AG04450 (cell line): ENCODE results near the gene TNK2. TPM values are rescaled to one million over a fixed set of nuclear protein-coding genes. Genes with fewer than 3 reads are reported as not detected.

ENCODE experiments used
- CTCF ChIA-PET: fragments of 300-600, 350-600 bp; formaldehyde crosslinking; extraction: SDS; loops from one replicate; lab custom pipeline; 2022; ENCODE audit warnings: antibody characterized with exemption, inconsistent platforms; lab: Charles Lee
- POLR2A ChIA-PET: fragments of 350-600 bp; formaldehyde crosslinking; extraction: SDS; loops from one replicate; lab custom pipeline; 2021; ENCODE audit warnings: antibody characterized with exemption, inconsistent platforms; lab: Yijun Ruan, JAX
- DNase-seq: peaks from one replicate; pipeline ENCODE4 v3.0.0-alpha.2; 2011; ENCODE audit warnings: low read depth, low spot score
- H3K27ac ChIP-seq: one replicate; pipeline ENCODE4 v1.5.1; 2012; ENCODE audit warnings: low read depth, low read length, control low read depth
- H3K27me3 ChIP-seq: one replicate; pipeline ENCODE4 v1.6.0; 2012; ENCODE audit warnings: low read length; ENCODE audit not compliant: control insufficient read depth, insufficient read depth
- H3K4me3 ChIP-seq: 2 replicates; pipeline ENCODE4 v1.5.1; 2011; ENCODE audit warnings: mild to moderate bottlenecking, low read depth, low read length, control low read depth
- H3K9me3 ChIP-seq: 2 replicates; pipeline ENCODE4 v1.5.1; 2012; ENCODE audit warnings: low read length; ENCODE audit not compliant: control insufficient read depth, insufficient read depth
- CTCF ChIP-seq: IDR thresholded peaks from 2 replicates; pipeline ENCODE4 v1.5.1; 2011; ENCODE audit warnings: low read depth, low read length, control low read depth, inconsistent platforms
- polyA plus RNA-seq: library from polyadenylated mRNA; depleted of rRNA; stranded (reverse); fragments of >200 nt; gene quantifications from 2 replicates; pipeline ENCODE4 v1.2.3, GENCODE V29; 2011

The TNK2 gene
- polyA plus RNA-seq, 1 experiment, result 2.7 TPM

- ChIA-PET CTCF (interaction anchor here (0.9 to 2.4 kb wide), 4 partner anchors 21 to 45 kb away, joined by 4 to 10 read pairs (median 5); no protein-coding TSS in a partner anchor), POLR2A (no interaction called here)
- Histone ChIP-seq H3K27me3 (no peaks in the 10 kb centered on the region), H3K27ac (no peak overlapping the region), H3K4me3 (no peak overlapping the region), H3K9me3 (peaks cover 7% of the 10 kb centered on the region; the same call in 1 of the 2 replicates)
- DNase-seq, result no peak
- no peak for TF ChIP-seq CTCF
These were observed 37.4 kb downstream of the TNK2 start for GRCh38 chr3:195870937-195871336.

GRCh38 chr3:195870442-195870841 lies 37.9 kb downstream of the TNK2 start:
- Histone ChIP-seq H3K27ac (no peak overlapping the region), H3K4me3 (no peak overlapping the region), H3K27me3 (no peaks in the 10 kb centered on the region), H3K9me3 (peaks cover 2% of the 10 kb centered on the region; the same call in 1 of the 2 replicates)
- no peak for TF ChIP-seq CTCF
- no peak for DNase-seq
- ChIA-PET CTCF (interaction anchor here (0.9 to 1.7 kb wide), 2 partner anchors 22 to 24 kb away, joined by 5 read pairs; no protein-coding TSS in a partner anchor), POLR2A (no interaction called here)

GRCh38 chr3:195869413-195870001 lies 38.8 kb downstream of the TNK2 start:
- TF ChIP-seq CTCF, result no peak
- H3K9me3 ChIP-seq, result no peaks in the 10 kb centered on the region; the same call in 1 of the 2 replicates
- H3K4me3 ChIP-seq, result no peak overlapping the region
- CTCF ChIA-PET, result no interaction called here
- H3K27ac ChIP-seq, result no peak overlapping the region
- no peak for DNase-seq
- POLR2A ChIA-PET, result no interaction called here
- no peaks in the 10 kb centered on the region for H3K27me3 ChIP-seq

- no peaks in the 10 kb centered on the region for H3K27me3 ChIP-seq
- no peaks in the 10 kb centered on the region; the same call in 1 of the 2 replicates for H3K9me3 ChIP-seq
- ChIA-PET CTCF (no interaction called here), POLR2A (no interaction called here)
- no peak for DNase-seq
- TF ChIP-seq CTCF, result no peak
- no peak overlapping the region for H3K4me3 ChIP-seq
- no peak overlapping the region for H3K27ac ChIP-seq
These were observed 39.4 kb downstream of the TNK2 start for GRCh38 chr3:195868866-195869412.

GRCh38 chr3:195868336-195868865 lies 40.0 kb downstream of the TNK2 start:
- no peaks in the 10 kb centered on the region; the same call in 1 of the 2 replicates for H3K9me3 ChIP-seq
- CTCF ChIA-PET, result interaction anchor here (1.2 kb wide), 1 partner anchor 26 kb away, joined by 4 read pairs; no protein-coding TSS in a partner anchor
- POLR2A ChIA-PET, result no interaction called here
- H3K27ac ChIP-seq, result no peak overlapping the region
- DNase-seq, result no peak
- H3K27me3 ChIP-seq, result no peaks in the 10 kb centered on the region
- H3K4me3 ChIP-seq, result no peak overlapping the region
- no peak for TF ChIP-seq CTCF
